GM19043 (cell line): ENCODE data around the gene ADAMTS12.

Source experiments
- ATAC-seq: cut with Tn5 transposase; IDR thresholded peaks from one replicate; pipeline ENCODE4 v1.9.1; 2021; ENCODE audit warnings: low read depth; ENCODE audit not compliant: unreplicated experiment

Gene ADAMTS12

GRCh38 chr5:33852319-33852718, 39.5 kb downstream of the ADAMTS12 start:
- no peak for ATAC-seq

GRCh38 chr5:33850100-33850594, 41.6 kb downstream of the ADAMTS12 start:
- ATAC-seq = peak; percentile 92

- no peak for ATAC-seq
Observed at GRCh38 chr5:33848554-33848953, 43.2 kb downstream of the ADAMTS12 start.

- no peak for ATAC-seq
Observed at GRCh38 chr5:33846851-33847250, 44.9 kb downstream of the ADAMTS12 start.

GRCh38 chr5:33843579-33843978, 48.2 kb downstream of the ADAMTS12 start:
- ATAC-seq = no peak

- ATAC-seq = no peak
Observed at GRCh38 chr5:33842456-33842855, 49.3 kb downstream of the ADAMTS12 start.

- ATAC-seq = no peak
Observed at GRCh38 chr5:33841891-33842290, 49.9 kb downstream of the ADAMTS12 start.

- ATAC-seq = peak; percentile 73
Observed at GRCh38 chr5:33840927-33841547, 50.8 kb downstream of the ADAMTS12 start.

- no peak for ATAC-seq
Observed at GRCh38 chr5:33837301-33837700, 54.5 kb downstream of the ADAMTS12 start.

- no peak for ATAC-seq
Observed at GRCh38 chr5:33834334-33834733, 57.5 kb downstream of the ADAMTS12 start.

GRCh38 chr5:33833237-33833575, 58.6 kb downstream of the ADAMTS12 start:
- no peak for ATAC-seq

GRCh38 chr5:33832404-33833236, 59.2 kb downstream of the ADAMTS12 start:
- ATAC-seq = no peak

- no peak for ATAC-seq
Observed at GRCh38 chr5:33831041-33831440, 60.7 kb downstream of the ADAMTS12 start.

GRCh38 chr5:33829430-33829829, 62.4 kb downstream of the ADAMTS12 start:
- ATAC-seq = no peak

- no peak for ATAC-seq
Observed at GRCh38 chr5:33828626-33829308, 63.0 kb downstream of the ADAMTS12 start.

GRCh38 chr5:33827885-33828284, 63.9 kb downstream of the ADAMTS12 start:
- no peak for ATAC-seq

- ATAC-seq = no peak
Observed at GRCh38 chr5:33827018-33827707, 64.6 kb downstream of the ADAMTS12 start.

- ATAC-seq = peak; percentile 88
Observed at GRCh38 chr5:33824516-33825195, 67.1 kb downstream of the ADAMTS12 start.

GRCh38 chr5:33817301-33817700, 74.5 kb downstream of the ADAMTS12 start:
- ATAC-seq = no peak

GRCh38 chr5:33816791-33817190, 75.0 kb downstream of the ADAMTS12 start:
- no peak for ATAC-seq
